ENCODE results near the gene CCDC34.

The CCDC34 gene

DNA sequence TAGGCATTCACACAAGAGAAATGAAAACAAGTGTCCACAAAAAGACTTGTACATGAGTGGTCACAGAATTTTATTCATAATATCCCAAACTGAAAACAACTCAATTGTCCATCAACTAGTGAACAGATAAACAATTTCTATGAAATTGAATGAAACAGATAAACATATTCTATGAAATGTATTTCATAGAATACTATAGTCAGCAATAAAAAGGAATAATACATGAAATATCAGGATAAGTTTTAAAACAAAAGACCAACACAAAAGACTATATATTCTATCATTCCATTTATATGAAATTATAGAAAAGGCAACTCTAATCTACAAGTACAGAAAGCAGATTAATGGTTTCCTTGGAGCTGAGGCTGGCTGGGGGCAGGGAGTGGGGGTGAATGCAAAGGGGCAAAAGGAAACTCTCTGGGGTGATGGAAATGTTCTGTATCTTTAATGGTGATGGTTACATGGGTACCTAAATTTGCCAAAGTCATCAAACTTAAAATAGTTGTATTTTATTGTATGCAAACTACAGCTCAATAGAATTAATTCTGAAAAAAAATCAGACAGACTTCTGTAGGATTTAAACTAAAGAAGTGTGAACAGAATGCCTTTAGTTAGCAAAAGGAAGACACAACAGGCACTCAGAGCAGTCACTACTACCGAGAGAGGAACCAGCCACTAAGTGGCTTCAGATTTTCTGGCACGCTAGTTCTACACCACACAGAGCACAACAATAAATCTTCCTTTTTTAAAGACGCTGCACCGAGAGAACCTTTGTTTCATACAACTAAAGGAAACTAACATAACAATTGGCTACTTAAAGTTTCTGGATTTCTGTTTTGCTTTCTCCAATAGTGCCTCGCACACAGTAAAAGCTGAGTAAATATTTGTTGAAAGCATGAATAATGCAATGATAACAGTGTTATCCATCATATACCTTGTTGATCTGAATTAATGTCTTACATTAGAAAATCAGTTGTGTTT lies 15.4 kb downstream of the CCDC34 start:
- TF ChIP-seq TAF1 (IDR thresholded peaks at IDR 0.05; ENCODE audit: borderline replicate concordance, insufficient read depth, low read length) (no peak), FOXP2 (optimal IDR thresholded peaks at IDR 0.05; ENCODE audit: borderline replicate concordance, extremely low read depth, extremely low read length, insufficient read depth) (no peak), SIN3A (IDR thresholded peaks at IDR 0.05; ENCODE audit: borderline replicate concordance, insufficient read depth, low read length) (no peak), REST (IDR thresholded peaks at IDR 0.05; ENCODE audit: insufficient read depth in 1 of 2, low read depth in 2 of 2, low read length in 2 of 2) (no peak), POLR2AphosphoS5 (IDR thresholded peaks at IDR 0.05; ENCODE audit: low read depth, low read length) (no peak)

DNA sequence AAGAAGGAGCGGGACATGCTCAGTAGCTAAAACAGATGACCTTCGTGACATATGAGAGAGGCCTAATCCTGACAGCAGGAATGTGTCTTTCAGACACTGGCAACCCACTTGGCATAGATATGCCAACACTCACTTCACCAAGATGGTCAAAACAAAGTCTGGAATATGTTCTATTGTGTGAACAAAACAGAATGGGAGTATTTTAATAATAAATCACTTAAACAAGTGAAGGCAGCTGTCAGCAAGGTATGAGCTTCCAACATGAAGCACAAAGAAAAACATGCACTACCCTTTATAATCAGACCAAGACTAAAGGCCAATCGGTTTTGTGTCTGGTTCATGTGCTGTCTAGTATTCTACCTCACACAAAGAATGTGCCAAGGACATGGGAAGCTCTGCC lies 23.1 kb downstream of the CCDC34 start:
- TF ChIP-seq SIN3A (IDR thresholded peaks at IDR 0.05; ENCODE audit: borderline replicate concordance, insufficient read depth, low read length) (no peak), POLR2AphosphoS5 (IDR thresholded peaks at IDR 0.05; ENCODE audit: low read depth, low read length) (no peak), FOXP2 (optimal IDR thresholded peaks at IDR 0.05; ENCODE audit: borderline replicate concordance, extremely low read depth, extremely low read length, insufficient read depth) (no peak), TAF1 (IDR thresholded peaks at IDR 0.05; ENCODE audit: borderline replicate concordance, insufficient read depth, low read length) (no peak), REST (IDR thresholded peaks at IDR 0.05; ENCODE audit: insufficient read depth in 1 of 2, low read depth in 2 of 2, low read length in 2 of 2) (no peak)

DNA sequence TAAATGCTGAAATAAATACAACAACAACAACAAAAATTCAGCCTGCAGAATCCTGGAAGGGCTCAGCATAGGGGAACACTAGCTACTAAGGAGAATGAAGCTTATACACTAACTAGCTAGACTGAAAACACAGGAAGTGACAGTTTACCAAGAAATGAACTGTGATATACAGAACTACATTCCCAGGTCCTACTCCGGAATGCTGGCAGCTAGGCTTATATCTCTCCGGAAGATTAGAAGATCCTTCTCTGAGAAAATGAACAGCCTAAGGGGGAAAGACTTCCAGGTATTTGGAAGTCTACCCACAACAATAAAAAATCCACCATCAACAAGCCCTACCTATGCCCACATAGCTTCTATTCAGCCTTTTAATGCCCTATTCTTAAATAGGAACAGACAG lies 31.0 kb downstream of the CCDC34 start:
- TF ChIP-seq FOXP2 (optimal IDR thresholded peaks at IDR 0.05; ENCODE audit: borderline replicate concordance, extremely low read depth, extremely low read length, insufficient read depth) (no peak), REST (IDR thresholded peaks at IDR 0.05; ENCODE audit: insufficient read depth in 1 of 2, low read depth in 2 of 2, low read length in 2 of 2) (no peak)

GRCh38 chr11:27330633-27331270 lies 32.3 kb downstream of the CCDC34 start:
- TF ChIP-seq TAF1 (IDR thresholded peaks at IDR 0.05; ENCODE audit: borderline replicate concordance, insufficient read depth, low read length) (no peak), FOXP2 (optimal IDR thresholded peaks at IDR 0.05; ENCODE audit: borderline replicate concordance, extremely low read depth, extremely low read length, insufficient read depth) (no peak), POLR2AphosphoS5 (IDR thresholded peaks at IDR 0.05; ENCODE audit: low read depth, low read length) (no peak), SIN3A (IDR thresholded peaks at IDR 0.05; ENCODE audit: borderline replicate concordance, insufficient read depth, low read length) (no peak), REST (IDR thresholded peaks at IDR 0.05; ENCODE audit: insufficient read depth in 1 of 2, low read depth in 2 of 2, low read length in 2 of 2) (no peak)
